ENCODE results near the gene ARHGEF26. TPM values are rescaled to one million over a fixed set of nuclear protein-coding genes. Genes with fewer than 3 reads are reported as not detected.
A peak's percentile ranks its signal among the peaks of the same experiment; 100 is the strongest.

The ARHGEF26 gene
- total RNA-seq, 1 experiment from 2014 or later: 13.7 TPM

DNA sequence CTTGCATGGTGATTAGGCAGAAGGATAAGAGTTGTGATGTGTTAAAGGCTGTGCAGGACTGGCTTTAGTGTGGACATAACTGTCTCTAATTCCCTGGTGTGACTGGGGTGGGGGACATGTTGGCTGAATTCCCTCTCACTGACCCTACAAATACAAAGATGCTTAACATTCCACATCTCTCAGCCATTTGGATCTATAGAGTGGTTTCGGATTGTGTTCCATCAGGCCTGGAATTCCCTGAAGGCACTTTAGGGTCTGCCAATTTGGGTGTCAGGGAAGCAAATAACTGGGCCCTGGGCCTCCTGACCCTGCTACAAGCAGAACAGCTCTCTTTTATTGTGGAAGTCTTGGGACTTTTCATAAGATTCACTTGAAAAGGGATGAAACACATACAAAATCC lies 56.2 kb downstream of the ARHGEF26 start:
- H2BK15ac ChIP-seq (ENCODE audit: low read depth, low read length): no peak overlapping the region
- no peak overlapping the region for H3K27ac ChIP-seq (ENCODE audit: insufficient read length, low read depth, low read length)
- no peak overlapping the region for H2BK5ac ChIP-seq (ENCODE audit: insufficient read length, low read length)
- DNase-seq: no peak
- H3K56ac ChIP-seq (ENCODE audit: insufficient read length, low read depth, low read length): no peak overlapping the region
- H4K5ac ChIP-seq (ENCODE audit: insufficient read length, low read depth, low read length): no peak overlapping the region
- no peak overlapping the region for H3T11ph ChIP-seq (ENCODE audit: low read length)
- no peaks in the 10 kb centered on the region for H3K36me3 Mint-ChIP-seq (ENCODE audit: insufficient read depth in 1 of 3, low read depth in 3 of 3)
- H3K4me3 Mint-ChIP-seq: no peak overlapping the region
- no peak overlapping the region for H2BK20ac ChIP-seq (ENCODE audit: low read depth, low read length, poor library complexity, severe bottlenecking)
- H3K4me1 Mint-ChIP-seq: peaks cover 30 to 40% of the 10 kb centered on the region in 2 experiments
- no peak overlapping the region for H4K91ac ChIP-seq (ENCODE audit: insufficient read length, low read depth, low read length)
- no peak overlapping the region for H3K4me2 ChIP-seq (ENCODE audit: insufficient read depth, insufficient read length, low read length)
- no peak overlapping the region for H2BK12ac ChIP-seq (ENCODE audit: insufficient read length, low read depth, low read length)
- no peak overlapping the region for H4K8ac ChIP-seq (replicated peaks; ENCODE audit: insufficient read length, low read depth, low read length)
- no peak overlapping the region for H2AK5ac ChIP-seq (ENCODE audit: insufficient read length, low read length)
- TF ChIP-seq, protein P1, sequence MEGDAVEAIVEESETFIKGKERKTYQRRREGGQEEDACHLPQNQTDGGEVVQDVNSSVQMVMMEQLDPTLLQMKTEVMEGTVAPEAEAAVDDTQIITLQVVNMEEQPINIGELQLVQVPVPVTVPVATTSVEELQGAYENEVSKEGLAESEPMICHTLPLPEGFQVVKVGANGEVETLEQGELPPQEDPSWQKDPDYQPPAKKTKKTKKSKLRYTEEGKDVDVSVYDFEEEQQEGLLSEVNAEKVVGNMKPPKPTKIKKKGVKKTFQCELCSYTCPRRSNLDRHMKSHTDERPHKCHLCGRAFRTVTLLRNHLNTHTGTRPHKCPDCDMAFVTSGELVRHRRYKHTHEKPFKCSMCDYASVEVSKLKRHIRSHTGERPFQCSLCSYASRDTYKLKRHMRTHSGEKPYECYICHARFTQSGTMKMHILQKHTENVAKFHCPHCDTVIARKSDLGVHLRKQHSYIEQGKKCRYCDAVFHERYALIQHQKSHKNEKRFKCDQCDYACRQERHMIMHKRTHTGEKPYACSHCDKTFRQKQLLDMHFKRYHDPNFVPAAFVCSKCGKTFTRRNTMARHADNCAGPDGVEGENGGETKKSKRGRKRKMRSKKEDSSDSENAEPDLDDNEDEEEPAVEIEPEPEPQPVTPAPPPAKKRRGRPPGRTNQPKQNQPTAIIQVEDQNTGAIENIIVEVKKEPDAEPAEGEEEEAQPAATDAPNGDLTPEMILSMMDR (conservative IDR thresholded peaks at IDR 0.05): no peak
- 0 out of 2 replicates have a peak, but pooled peaks cover 2% of the 10 kb centered on the region for H3K4me1 ChIP-seq (ENCODE audit: insufficient read depth, low read length)
- H3K23me2 ChIP-seq (ENCODE audit: insufficient read length, low read depth, low read length, poor library complexity, severe bottlenecking): no peaks in the 10 kb centered on the region
- H3K14ac ChIP-seq (ENCODE audit: insufficient read depth, low read length): no peak overlapping the region
- no peaks in the 10 kb centered on the region for H3K79me1 ChIP-seq (ENCODE audit: insufficient read depth, low read depth, low read length, poor library complexity, severe bottlenecking)
- no peak overlapping the region for H3K9ac ChIP-seq (ENCODE audit: extremely low read depth, insufficient read length, low read length)
- WGBS (ENCODE audit: extremely low coverage, insufficient read length, low lambda C conversion rate): no CpG with 5 or more reads among the region's 1 CpG
- no peak overlapping the region for H3K23ac ChIP-seq (ENCODE audit: insufficient read length, low read depth, low read length)
- H3K27ac Mint-ChIP-seq: peak overlapping the region in 1 of 3 experiments; percentile 33; a peak in 2 of 7 replicates
- H3K18ac ChIP-seq (ENCODE audit: insufficient read length, low read depth, low read length): no peak overlapping the region
- no peaks in the 10 kb centered on the region for H3K9me3 Mint-ChIP-seq
- H3K27me3 ChIP-seq (ENCODE audit: insufficient read depth, low read length): no peaks in the 10 kb centered on the region
- H4K20me1 ChIP-seq (ENCODE audit: control insufficient read depth, insufficient read depth, insufficient read length): no peaks in the 10 kb centered on the region
- no peak overlapping the region for H2BK120ac ChIP-seq (ENCODE audit: low read depth, low read length, poor library complexity, severe bottlenecking)
- no peaks in the 10 kb centered on the region for H3K79me2 ChIP-seq (ENCODE audit: insufficient read depth, low read length)
- no peak overlapping the region for H2AFZ ChIP-seq (ENCODE audit: low read length)
- no peaks in the 10 kb centered on the region for H3K27me3 Mint-ChIP-seq (ENCODE audit: low read depth)
- H3K4ac ChIP-seq (ENCODE audit: low read depth, low read length): no peak overlapping the region
- H3K9me3 ChIP-seq (ENCODE audit: control insufficient read depth, low read depth, low read length): no peaks in the 10 kb centered on the region

Data from H9 (cell line).